Activated T-cell treated with anti-CD3 and anti-CD28 coated beads for 4 hours (primary cell): ENCODE measurements around the gene CA6.
"Not testable (repeated sequence)": the region's sequence is repeated elsewhere in the genome, so short reads cannot be mapped to it uniquely, and the experiment has no call there.

Experiments used
- DNase-seq: peaks from one replicate; pipeline ENCODE4 v3.0.0-alpha.2; 2020

CA6 gene

DNA sequence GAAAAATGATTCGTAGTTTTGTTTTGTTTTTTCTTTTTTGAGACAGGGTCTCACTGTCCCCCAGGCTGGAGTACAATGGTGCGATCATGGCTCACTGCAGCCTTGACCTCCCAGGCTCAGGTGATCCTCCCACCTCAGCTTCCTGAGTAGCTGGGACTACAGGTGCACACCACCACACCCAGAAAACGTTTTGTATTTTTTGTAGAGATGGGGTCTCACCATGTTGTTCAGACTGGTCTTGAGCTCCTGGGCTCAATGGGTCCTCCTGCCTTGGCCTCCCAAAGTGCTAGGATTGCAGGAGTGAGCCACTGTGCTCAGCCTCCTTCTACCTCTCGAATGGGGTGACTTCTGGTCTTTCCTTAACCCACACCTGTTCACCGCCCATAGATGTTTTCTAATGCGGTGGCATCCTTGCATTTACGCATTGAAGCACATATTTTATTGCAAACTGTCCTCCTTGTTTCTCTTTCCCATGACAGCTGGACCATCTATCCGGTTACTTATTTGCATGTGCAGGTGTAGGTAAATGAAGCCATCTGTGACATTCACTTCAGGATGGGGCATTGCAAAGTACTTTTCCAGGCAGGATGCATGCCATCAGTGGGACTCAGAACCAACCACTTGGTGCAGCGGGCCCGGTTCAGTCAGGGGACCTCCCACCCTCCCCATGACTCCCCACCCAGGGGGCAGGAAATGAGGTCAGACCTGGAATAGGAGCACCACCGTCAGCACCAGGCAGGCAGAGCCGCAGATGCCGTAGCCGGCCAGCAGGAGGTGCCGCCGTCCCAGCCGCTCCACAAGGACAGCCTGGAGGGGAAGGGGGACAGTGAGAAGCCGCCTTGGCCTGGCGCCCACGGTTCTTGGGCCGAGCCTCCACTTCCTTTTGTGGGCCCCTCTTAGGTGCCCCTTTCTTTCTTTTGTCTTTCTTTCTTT lies 64.0 kb downstream of the CA6 start:
- DNase-seq = no peak

DNA sequence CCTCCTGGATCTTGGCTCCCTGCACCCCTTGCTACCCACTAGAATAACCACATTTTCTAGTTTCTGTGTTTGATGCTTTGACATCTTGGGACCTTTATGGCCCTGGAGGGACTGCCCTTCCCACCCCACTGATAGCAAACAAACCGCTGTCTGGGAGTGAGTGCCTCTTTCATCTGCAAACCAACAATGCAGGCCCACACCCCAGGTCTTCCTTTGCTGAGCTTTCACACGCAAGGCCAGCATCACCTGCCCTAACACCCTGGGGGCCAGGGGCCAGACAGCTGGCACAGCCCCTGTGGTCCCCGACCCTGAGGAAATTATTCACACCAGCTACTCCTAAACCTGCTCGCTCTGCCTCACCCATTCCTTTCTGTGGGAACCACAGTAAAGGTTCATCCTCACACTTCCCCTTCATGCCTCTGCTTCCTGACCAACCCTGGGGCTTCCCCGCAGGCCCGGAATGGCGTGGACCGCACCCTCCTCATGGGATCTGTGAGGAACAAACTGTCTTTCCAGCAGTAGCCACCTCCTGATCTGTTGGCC lies 65.2 kb downstream of the CA6 start:
- no peak for DNase-seq

DNA sequence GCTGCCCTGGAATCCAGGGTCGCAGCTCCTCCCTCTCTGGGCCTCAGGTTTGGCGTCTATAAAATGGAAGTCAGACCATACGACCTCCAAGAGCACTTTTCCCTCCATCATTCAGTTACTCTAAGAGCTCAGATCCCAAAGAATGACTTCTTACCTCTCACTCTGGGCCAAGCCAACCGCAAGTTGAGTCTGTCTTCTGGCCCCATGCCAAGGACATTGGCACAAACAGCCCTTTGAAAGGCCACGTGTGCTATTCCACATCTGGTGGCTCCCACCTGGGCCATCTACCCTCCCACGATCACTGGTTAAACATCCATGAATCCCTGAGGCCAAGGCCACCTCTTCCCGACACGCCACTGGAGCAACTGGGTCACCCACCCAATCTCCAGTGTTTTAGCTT lies 68.2 kb downstream of the CA6 start:
- DNase-seq = no peak

DNA sequence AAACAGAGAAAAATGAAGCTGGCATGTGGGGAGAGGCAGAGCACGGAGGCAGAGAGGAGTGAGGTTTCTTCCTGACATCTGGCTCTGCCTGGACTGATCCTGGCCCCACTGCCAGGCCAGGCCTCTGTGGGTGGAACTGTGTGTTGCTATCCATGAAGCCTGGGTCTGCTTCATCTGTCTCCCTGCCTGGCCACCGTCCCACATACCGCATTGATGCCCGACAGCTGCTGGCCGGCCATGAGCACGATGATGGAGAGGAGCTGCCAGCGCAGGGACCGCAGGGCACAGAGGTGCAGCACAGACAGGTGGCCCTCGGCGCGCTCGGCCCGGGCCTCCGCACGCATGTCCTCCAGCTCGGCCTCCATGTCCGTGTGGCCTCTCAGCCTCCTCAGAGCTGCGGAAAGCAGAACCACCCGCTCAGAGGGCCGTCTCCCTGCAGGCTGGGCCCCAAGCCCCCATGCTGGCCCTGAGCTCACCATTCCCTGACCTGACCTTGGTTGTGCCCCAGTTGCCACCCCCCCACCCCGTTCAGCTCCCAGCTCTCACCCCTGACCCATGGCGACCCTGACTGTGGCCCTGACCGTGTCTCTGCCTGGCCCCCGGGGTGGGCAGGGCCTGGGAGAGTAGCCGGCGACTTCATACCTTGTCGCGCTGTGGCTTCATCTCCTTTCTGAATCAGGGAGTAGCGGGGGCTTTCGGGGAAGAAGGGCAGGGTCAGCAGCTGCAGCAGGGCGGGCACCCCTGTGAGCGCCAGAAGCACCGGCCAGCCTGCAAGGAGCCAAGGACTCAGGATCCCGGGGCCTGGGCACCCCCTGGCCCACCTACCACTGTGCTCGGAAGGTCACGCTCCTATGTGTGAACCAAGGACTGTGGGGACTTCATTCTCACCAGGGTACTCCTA lies 69.1 kb downstream of the CA6 start:
- DNase-seq = no peak

DNA sequence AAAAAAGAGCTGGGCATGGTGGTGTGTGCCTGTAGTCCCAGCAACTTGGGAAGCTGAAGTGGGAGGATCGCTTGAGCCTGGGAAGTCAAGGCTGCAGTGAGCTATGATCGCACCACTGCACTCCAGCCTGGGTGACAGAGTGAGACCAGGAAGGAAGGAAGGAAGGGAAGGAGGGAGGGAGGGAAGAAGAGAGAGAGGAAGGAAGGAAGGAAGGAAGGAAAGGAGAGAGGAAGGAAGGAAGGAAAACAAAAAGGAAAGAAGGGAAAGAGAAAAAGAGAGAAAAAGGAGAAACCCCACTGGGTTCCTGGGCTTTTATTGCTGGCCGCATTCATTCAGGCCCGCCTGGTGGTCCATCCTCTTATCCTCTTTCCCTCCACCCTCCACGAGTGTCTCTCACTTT lies 70.8 kb downstream of the CA6 start:
- DNase-seq = no peak

DNA sequence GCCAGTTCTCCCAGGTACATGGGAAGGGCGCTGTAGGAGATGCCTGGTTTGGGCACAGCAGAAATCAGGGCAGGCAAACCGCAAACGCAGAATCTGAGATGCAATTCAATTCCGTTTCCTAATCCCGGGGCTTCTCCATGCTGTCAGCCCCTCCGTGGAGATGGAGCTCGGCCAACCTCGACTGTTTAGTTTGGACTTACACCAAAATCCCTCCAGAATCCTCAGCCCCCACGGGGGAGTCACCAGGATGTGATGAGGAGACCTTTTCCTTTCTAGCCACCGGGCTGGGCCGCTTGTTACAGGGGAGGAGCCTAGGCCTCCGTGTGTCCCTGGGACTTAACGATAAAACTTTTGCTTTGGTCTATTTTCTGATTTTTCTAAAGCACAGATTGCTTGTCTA lies 72.7 kb downstream of the CA6 start:
- DNase-seq = no peak

DNA sequence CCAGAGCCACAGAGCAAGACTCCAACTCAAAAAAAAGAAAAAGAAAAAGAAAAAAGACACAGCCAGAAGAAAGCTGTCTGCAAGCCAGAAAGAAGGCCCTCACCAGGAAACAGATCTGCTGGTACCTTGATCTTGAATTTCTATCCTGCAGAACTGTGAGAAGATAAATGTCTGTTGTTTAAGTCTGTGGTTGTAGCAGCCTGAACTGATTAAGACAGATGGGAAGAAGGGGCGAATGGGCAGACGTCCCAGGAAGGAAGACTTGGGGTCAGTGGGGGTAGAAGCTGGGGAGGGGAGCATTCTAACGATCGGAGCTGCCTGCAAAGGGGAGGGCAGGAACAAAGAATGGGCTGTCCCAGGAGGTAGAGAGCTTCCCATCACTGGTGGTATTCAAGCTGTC lies 74.2 kb downstream of the CA6 start:
- no peak for DNase-seq

DNA sequence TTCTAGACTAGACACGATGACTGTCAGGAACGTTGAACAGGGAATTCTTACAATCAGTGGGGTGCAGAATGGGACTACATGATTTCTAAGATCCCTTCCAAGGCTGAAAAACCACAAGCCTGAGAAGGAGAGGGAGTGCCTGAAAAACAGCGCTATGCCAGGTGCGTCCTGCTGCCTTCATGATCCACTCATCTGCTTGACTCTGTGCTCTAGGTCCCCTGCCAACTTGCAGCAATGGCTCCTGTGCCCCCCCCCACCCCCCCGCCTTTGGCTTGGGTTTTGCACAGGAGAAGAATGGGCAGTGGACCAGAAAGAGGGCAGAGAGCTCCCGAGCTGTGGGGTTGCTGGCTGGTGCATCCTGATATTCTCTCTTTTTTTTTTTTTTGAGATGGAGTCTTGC lies 74.6 kb downstream of the CA6 start:
- no peak for DNase-seq

DNA sequence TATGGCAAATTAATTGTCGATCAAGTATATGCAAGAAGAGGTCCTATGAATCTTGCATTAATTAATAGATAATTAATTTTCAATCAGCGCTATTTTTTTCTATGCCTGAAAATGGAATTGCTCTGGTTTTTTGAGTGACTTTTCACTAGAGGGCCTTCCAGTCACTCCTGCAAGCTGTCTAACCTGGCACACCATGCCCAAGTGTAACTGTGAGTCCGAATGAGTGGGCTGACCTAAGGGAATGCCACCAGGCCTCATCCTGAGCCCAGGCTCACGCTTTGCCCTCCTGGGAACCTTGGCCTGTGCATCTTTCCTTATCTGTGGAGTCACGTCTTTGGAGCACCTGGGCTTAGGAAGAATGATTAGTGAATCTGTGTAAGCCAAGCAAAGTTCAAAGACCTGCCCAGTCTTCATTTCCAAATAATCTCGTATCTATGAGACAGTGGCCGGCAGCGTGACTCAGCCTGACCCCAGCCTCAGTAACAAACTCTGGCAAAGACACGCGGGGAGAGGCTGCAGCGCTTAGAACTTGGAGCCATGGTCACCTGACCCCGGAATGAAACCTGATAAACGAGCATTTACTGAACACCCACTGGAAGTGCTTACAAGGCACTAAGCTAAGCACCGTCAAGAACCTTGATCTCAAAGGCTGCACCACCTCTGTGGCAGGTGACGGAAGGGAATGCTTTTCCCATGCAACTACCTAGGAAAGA lies 76.5 kb downstream of the CA6 start:
- DNase-seq = not testable (repeated sequence)

DNA sequence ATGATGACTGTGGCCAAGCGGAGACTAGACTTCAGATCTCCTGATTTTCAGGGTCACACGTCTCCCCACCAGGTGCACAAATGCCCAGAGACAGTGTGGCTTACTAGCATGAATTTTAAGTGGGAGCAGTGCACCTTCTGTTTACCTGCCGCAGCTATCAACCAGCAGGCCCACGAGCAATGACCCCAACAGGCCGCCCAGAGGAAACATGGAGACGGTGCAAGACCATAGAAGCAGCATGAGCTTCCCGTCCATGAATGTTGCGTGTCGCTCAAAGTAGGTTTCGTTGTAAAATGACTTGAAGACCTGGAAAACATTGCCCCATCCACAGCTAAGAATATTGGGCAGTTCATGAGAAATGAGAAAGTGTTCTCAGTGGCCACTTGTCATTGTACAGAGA lies 77.1 kb downstream of the CA6 start:
- DNase-seq = no peak
